NCI-H128 (cell line): ENCODE results near the gene KCNAB1.

ENCODE experiments used
- DNase-seq: peaks from one replicate; lab custom pipeline; 2025; ENCODE audit not compliant: unreplicated experiment; lab: John Stamatoyannopoulos, UW

The KCNAB1 gene

DNA sequence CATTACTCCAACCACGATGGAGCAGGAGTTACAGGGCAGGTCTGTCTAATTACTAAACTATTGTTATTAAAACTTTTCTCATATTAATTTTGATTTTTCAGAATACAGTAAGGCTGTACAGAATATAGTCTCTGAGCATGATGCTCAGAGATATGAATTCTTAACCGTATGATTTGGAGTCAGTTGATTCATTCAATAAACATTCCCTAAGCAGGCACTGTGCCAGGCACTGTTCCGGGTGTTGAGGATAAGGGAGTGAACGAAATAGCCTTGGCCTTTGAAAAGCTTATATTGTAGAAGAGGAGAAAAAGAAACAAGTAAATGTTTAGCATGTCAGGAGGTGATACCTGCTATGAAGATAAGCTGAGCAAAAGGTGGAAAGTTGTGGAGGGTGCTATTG lies 187.3 kb downstream of the KCNAB1 start:
- DNase-seq = no peak

DNA sequence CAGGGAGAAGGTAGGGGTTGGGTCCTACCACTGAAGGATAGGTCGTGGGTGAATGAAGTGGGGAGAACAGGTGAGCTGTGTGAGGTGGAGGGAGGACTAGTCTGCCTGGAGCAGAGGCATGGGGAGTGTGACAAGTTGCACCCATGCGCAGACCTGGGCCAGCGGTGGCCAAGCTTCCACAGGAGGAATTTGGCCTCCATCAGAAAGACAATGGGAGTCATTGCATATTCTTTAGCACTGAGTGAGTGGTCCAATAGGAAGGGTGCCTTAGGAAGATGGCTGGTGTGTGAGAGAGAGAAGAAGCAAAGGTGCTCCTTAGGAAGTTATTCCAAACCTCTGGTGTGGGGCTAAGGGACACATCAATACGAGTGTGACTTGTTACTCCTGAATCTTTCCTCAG lies 191.1 kb downstream of the KCNAB1 start:
- DNase-seq = no peak

DNA sequence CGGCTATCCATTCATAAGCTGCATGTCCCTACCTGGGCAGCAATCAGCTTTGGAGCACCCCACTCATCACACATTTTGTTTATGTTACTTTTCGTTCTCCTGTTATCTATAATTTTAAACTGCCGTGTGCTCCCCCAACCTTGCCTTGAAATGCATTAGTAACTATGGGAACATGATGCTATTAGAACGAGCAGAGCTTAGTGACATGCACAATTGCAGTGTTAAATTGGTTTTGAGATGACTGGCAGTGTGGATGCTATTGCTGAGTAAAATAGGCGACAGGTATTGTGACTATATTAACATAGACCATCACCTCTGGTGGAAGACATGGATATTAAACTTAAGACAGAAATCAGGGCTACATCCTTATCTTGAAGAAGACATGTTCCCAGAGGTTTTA lies 191.6 kb downstream of the KCNAB1 start:
- peak; percentile 34 for DNase-seq

DNA sequence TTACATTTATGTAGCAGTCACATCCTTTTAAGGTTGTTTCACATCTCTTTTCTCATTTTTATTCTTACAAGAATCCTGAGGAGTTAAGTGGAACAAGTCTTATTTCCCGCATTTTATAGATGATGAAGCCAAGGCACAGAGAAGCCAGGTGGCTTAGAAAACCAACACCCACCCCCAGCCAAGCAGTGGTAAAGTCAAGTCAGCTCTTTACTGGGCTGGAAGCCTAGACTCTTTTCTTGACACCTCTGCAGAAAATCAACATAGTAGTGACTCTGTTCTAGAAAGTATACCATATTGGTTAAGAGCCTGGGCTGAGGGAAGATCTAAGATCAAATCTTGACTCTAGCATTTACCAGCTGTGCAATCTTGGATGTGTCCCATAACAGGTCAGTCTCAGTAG lies 195.7 kb downstream of the KCNAB1 start:
- no peak for DNase-seq

DNA sequence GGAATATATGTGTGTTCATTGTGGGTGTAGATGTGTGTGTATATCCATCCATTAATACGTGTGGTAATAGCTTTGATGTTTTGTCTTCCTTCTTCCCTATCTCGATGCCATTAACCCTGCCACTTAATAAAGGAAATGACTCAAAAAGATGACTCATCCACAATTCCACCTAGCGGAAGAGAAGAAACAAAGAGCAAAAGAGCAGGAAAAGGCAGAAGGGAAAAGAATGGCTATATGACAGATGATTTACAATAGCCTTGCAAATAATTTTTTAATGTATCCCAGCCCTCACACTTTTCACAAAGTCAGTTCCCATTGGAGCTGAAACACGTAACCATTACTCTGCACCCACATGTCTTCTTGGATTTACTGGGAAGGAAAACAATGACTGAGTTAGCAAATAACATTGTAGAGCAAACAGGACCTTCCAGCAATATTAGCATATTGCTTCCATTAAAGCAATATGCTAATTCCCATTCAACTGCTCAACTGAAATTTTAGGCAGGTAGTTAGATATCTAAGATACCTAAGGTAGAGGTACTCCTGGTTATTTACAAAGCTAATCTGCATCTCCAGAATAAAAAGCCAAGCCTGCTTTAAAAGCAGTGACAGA lies 197.2 kb downstream of the KCNAB1 start:
- DNase-seq = no peak

DNA sequence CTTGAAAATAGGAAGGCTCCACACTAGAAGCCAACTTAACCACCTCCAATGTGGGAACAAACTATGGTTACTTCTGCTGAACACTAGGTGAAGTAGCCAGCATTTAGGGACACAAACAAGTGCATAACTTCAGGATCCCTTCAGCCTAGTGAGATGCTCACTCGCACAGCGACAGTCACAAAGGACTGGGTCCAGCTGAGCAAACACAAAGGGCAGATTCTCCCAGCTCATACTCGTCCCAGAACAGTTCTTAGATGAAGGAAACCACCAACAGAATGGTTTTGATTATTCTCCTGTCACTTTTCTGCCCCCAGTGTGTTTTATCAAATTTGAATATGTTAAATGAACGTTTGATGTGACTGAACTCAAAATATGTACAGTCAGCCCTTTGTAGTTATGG lies 201.6 kb downstream of the KCNAB1 start:
- no peak for DNase-seq

DNA sequence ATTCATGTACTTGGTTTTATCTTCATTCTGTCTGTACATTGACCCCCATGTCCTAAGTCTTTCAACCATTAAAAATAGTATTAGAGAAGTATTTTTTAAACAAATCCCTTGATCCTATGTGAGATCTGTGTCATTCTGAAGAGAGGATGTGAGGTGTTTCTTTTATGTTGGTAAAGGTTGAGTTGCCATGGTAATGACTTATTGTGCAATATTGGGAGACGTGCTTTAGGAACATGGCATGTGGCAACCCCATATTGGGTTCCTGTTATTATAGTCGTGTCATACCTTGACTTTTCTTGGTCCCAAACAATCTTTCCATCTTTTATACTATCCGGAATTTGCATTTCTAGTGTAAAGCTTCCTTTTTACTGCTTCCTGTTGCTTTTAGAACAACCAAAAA lies 203.1 kb downstream of the KCNAB1 start:
- DNase-seq = no peak

DNA sequence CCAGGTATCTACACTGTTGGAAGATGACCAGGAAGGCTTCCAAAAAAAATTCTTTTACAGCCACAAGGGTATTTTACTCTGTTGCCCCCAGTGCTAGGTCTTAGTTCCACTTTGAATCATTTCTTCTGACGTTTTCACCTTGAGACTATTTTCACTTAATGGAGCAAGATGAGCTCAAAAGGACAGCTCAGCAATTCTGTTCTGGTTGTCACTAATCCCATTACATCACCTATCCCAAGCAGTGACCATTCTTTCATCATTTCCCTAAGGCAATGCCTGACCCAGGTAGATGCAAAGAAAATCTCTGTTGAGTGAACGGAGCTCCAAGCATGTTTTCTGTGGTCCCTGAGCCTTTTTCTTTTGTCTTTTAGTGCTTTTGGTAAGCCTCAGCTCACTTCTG lies 210.0 kb downstream of the KCNAB1 start:
- no peak for DNase-seq

DNA sequence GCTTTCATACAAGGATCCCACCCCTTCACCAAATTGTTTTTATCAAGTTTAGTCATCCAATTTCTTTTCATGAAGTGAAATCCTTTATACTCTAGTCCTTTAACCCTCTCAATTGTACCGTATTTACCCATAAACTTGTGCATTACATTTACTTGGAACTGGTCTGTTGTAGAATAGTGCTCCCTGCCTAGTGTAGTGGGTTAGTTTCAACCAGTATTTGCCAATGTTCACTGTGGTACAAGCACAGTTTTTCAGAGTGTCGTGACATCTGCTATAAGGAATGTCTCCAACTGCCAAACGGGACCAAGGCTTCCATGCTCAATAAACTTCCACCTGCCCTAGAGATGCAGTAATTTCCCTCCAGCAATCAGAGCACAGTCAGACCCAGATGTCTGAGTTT lies 211.9 kb downstream of the KCNAB1 start:
- no peak for DNase-seq

DNA sequence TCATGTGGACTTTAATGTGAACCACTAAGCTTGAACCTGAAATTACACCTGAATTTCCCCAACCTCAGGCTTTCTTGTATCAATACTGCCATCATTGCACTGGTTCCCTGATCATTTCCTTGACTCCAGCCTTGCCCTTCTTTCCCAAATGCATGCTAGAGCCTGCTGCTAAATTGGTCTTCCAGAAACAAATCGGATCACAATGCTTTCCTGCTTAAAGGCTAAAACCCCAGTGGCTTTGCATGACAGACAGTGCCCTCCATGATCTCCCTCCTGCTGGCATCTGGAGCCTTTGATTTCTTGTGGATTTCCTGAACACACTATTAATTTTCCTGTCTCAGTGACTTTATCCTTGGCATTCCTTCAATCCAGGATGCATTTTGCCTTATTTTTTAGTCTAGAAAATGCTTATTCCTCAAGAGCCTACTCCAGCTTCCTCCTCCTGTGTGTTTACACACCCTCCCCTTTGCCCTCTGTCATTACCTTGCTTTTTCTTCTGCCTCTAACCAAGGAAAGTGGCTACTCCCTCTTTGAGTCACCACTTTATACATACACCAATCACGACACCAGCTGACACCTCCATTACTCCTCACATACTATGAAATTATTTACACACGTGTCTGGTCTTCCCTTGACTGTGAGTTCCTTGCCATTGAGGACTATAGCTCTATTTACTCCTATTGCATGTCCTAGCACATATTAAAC lies 214.6 kb downstream of the KCNAB1 start:
- DNase-seq = no peak

DNA sequence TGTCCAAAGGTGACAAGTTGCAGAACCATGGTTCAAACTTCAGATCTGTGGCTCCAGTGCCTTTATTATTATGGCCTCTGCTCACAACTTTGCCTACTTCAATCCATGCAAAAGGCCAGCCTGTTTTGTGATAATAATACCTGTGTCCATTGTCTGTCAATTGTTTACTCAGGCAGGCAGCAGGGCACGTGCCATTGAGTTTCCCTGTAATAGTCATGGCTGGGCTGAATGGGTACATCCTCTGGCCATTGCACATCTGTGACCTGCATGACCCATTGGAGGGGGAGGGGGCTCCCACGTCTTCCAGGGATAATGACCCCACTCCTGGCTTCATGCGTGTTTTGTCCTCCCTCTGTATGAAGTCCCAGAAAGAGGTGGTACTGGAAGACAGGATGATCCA lies 219.1 kb downstream of the KCNAB1 start:
- DNase-seq = no peak

DNA sequence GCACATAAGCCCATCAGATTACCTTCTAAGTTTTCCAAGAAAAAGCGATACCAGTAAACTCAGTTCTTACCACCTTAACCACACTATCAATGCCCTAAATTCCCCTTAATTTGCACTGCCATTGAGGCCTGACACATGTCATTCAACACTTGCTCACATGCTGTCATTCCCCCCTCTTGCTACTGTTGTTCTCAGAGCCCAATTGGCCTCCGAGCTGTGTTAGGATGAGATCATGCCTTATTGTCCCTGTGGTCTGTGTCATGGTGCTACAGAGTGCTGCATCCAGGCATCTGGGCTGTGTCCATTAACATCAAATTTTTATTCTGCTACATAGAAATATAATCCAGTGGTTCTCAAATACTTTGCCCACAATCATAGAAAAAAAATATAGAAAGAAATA lies 221.0 kb downstream of the KCNAB1 start:
- no peak for DNase-seq

DNA sequence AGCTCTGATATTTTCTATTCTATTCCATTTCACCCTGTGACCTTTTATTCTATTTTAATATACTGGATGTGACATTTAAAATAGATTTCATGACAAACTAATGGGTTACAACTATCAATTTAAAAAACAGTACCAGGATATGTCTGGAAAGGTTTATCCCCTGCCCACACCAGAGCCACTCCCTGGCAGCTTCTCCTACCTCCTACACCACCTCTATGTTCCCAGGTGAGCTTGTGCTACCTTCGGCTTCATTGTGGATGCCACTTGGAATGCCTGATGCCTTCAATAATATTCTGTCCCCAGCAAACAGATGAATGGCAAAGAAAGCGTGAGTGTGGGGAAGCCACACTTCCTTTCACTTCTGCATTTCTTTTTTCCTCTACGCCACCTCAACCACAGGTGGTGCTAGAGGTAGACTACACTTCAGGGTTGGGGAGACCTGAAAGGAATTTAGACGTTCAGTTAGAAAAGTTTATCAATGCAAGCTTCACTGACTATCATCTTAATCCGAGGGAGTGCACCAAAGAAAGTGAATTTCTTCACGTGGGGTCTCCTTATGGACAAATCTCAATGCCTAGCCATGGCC lies 221.5 kb downstream of the KCNAB1 start:
- no peak for DNase-seq

DNA sequence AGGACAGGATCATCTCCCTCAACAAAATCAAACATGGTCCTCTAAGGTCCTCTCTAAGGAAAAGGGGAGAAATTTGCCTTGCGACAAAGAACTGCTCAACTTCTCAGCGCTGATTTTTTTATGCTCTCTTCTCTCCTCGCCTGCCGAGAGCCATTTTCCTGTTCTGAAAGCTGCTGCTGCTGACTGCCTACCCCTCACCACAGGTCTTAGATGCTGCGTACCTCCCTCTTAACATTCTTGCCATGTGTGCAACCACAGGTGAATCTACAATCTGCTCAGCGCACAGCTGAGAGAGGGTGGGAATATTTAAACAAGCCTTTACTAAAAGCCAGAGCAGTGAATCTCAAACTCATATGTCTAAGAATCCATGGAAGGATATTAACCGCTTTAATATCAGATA lies 223.8 kb downstream of the KCNAB1 start:
- no peak for DNase-seq

DNA sequence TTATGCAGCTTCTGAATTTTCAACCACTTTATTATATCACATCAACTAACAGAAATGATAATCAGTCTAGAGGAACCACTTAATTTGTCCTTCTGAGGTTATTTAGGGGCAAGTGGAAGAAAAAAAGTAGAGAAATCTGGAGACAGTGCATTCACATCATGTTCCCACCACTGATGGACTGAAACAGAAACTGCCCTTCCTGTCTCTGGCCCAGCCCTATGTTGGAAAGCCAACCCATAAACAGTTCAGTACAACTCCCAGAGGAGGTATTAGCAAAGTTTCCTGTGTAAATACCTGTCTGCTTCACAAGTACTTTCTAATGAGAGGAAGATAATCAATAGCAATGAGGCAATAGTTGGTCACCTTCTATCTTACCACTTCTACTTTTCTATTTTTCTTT lies 228.7 kb downstream of the KCNAB1 start:
- DNase-seq = no peak

DNA sequence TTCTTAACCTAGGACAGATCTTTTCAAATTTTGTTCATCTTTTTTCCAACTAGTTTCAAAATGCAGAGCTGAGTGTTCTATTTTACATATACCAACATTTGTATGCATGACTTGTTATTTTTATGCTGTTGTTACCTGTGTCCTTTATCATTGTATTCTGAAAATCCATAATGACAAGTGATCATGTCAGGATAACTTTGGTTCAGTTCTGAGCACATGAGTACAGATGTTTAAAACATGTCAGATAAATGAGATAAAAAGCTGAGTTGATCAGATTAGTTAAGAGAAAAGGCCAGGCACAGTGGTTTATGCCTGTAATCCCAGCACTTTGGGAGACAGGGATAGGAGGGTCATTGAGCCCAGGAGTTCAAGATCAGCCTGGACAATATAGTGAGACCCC lies 229.6 kb downstream of the KCNAB1 start:
- no peak for DNase-seq

DNA sequence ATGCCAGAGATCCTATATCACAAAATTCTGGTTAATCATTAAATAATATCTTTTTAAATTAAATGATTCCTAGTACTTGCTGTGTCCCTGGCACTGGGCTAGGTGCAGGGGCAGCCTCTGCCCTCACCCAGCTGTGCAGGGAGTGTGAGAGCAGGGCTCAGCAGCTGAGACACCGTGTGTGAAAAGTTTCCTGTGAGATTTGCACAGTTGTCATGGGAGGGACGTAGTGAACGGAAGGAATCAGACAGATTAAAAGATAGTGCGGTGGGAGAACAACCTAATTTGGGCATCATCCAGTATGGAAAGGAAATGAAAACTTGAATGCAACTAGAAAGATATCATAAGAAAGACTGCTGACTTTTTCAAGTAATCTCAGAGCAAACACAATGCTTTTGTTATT lies 230.4 kb downstream of the KCNAB1 start:
- no peak for DNase-seq

DNA sequence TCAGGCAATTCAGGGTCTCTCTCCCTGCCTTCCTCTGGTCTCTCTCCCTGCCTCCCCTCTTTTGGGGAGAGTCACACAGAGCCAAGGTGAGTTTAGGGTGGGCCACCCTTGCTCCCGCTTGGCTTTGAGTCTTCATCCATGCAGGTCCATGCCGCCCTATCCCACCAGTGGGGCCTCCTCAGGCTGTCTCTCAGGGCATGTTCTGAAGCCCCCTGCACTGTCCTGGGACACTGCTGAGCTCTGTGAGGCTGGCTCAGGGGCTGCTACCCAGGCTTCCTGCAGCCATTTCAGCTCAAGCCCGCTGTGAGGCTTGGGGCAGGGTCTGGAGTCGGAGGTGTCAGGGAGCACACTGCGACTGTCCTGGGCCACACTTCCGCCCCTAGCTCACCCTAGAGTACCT lies 231.4 kb downstream of the KCNAB1 start:
- DNase-seq = no peak

DNA sequence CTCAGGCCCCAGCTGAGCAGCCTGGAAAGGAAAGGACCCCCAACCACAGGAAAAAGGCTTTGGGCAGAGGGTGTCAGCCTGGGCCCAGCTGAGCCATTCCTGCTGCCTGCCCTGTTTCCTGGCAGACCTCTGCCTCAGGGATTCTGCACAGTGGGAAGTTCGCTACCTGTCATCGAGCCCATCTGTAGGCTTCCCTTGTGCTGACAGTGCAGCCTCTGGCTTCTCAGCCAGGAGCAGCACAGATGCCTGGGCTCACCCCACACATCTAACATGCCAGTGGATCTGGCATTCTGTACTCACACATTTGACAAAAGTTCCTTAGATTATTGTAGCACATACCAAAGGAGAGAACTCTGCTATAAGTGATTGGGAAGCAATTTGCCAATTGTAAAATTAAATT lies 232.3 kb downstream of the KCNAB1 start:
- no peak for DNase-seq

DNA sequence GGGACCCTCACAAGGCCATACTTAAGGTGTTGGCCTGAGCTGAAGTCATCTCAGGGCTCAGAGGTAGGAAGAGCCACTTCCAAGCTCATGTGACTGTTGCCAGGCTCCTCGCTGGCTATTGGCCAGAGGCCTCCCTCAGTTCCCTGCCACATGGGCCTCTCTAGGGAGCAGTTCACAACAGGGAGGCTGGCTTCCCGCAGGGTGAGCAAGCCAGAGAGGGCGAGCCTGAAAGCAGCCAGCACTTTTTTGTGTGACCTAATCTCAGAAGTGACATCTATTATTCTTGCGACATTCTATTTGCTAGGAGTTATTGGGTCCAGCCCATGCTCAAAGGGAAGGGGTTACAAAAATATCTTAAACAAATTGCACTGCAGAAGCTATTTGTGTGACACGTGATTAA lies 233.2 kb downstream of the KCNAB1 start:
- DNase-seq = no peak

DNA sequence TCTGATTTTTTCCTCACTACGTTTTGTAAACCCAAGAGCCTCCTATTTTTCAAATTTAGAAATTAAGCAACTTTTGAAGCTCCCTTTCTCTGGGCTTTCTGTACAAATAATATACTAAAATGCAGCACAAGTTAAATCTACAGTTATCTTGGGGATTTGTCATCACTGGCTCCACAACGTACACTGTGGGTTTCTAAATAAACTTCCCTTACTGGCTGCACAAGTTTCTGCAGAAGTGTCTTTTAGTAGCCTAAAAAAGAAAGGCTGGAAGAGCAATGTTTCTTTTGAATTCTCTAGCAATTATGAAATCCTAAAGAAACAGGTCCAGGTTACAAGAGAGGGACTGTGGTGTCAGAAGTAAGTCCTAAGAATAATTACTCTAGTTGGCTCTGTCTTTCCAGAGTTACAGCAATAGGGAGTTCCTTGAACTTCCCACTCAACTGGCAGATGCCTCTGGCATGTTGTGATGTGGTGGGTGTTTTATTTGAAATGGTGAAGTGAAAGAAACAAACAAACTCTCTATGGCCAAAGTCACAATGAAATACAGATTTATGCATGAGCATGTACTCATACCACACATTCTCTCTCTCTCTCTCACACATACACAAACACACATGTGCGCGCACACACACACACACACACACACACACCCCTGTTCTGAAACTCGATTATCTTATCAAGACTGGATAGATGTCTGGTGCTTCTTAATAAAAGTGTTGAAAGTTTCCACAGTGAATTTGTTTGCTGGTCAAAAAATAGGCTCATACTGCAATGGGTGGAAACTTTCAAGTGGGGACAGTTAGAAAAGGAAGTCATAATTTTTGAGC lies 236.4 kb downstream of the KCNAB1 start:
- DNase-seq = no peak

DNA sequence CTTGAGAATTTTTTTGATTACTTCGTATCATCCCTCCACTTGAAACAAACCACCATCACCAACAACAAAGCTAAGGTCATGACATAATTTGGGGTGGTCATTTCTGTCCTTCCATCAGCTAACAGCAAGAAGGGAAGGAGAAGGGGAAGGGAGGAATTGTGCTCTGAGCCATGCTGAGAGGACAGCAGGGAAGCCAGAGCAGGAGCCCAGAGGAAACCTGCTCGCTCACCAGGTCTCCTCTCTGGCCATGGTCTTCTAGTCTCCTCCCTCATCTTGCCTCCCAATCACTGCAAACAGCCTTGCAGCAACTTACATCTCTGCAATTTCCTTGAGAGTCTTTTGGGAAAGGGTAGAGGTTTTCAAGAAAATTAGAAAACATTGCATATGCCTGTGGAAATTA lies 237.9 kb downstream of the KCNAB1 start:
- no peak for DNase-seq
